GM10266 (cell line): ENCODE data around the gene TIMP2.

Source experiments
- DNase-seq: peaks from one replicate; pipeline ENCODE4 v3.0.0; 2012; ENCODE audit errors: extremely low spot score
- CTCF ChIP-seq: IDR thresholded peaks from 2 replicates; pipeline ENCODE4 v1.5.1; 2012; ENCODE audit warnings: mild to moderate bottlenecking, low read depth; ENCODE audit not compliant: control insufficient read depth, insufficient read depth; ENCODE audit errors: missing control alignments

Gene TIMP2

DNA sequence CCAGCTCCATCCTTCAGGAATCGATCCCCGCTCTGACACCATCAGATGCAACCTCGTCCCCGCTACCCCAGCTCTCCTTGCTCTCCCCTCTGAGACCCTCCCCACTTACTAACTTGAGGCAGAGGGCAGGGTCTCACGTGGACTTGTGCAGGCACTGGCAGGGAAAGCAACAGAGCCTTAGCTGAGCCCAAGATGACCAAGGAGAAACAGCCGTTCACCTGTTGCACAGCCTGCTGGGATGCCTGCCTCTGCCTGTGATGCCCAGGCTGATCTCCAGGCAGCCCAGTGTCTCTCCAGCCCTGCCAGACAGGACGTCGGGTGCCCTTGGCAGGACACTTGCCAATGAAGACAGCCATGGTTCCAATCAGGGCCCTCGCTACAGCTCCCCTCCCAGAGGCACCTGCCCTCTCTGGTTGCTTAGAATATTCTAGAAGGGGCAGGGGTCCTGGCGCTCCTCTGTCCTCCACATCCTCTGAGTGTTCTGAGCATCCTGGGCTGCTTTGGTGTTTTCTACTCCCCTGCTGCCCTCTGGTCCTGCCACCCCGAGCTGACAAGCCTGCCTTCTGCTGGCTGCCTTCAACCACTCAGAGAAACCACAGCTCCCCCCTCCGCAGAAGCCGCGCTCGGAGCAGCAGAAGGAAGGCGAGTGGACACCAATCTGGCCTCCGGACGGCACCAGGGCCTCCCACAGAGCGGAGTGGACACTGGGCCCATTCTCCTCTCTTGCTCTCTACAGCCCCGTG, 28.9 kb downstream of the TIMP2 start:
- TF ChIP-seq CTCF = no peak
- DNase-seq = no peak

- no peak for DNase-seq
- no peak for TF ChIP-seq CTCF
These were observed 29.9 kb downstream of the TIMP2 start for GRCh38 chr17:78895322-78895721.

DNA sequence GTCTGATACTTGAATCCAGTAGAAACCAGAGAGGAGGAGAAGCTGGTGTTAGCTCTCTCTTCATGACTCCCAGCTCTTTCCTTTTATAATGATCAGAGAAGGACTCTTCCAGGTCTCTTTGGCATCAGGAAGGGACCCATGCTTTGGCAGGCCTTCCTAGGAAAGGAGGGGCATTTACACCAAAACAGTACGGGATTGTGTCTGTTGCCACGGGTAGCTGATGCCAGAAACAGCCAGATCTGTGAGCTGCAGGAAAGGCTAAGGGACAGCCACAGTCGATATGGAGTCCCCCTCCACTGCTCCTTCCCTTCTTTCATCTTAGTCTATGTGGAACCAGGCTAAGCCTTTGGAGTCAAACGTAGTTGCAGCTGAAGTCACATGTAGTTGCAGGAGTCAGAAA, 31.5 kb downstream of the TIMP2 start:
- no peak for DNase-seq
- TF ChIP-seq CTCF = no peak

DNA sequence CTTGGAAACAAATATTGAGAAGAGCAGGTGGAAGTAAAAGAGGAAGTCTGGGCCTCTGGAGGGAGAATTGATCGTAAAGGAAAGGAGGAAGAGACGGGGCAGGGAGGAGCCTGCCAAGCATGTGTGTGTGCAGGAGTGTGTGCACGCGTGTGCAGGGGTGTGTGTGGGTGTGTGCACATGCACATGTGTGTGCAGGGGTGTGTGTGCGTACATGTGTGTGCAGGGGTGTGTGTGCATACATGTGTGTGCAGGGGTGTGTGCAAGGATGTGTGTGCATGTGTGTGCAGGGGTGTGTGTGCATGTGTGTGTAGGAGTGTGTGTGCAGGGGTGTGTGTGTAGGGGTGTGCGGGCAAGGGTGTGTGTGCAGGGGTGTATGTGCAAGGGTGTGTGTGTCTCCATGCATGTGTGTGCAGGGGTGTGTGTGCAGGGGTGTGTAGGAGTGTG, 32.2 kb downstream of the TIMP2 start:
- TF ChIP-seq CTCF = no peak

DNA sequence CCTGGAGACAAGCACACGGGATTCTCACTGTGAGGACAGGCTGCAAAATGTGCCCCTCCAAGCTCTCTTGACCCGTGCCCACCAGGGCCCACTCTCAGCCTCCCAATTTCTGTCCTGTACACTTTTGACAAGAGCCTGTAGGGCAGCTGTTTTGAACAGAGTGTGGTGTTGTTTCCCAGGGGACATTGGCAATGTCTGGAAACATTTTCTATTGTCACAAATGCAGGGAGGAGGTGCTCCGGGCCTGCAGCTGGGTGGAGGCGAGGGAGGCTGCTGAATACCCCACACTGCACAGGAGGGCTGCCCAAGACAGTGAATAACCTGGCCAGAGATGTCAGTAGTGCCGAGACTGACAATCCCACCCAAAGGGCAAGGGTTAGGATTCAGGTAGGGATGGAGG, 32.7 kb downstream of the TIMP2 start:
- no peak for TF ChIP-seq CTCF
- DNase-seq = no peak

More for the DNA sequence above, 32.2 kb downstream of the TIMP2 start:
- no peak for DNase-seq

DNA sequence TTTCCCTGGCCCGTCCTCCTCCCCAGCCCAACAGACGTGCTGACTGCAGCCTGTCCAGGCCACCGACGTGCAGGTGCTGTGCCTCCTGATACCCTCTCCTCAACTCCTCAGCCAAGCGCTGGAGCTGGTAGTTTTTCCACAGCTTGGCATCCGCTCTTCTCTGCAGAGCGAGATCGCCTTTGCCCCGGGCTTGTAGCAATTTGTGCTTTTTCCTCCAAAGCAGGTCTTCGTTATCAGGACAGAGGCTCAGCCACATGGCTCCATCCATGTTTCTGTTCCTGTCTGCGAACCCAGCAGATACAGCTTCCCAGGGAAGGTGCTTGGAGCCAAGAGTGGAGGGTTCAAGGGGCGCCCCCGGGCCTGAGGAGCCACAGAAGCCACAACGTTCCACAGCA, 33.1 kb downstream of the TIMP2 start:
- DNase-seq = no peak
- no peak for TF ChIP-seq CTCF

GRCh38 chr17:78891406-78892061, 33.7 kb downstream of the TIMP2 start:
- no peak for DNase-seq
- TF ChIP-seq CTCF = no peak
